Activated gamma-delta T cell (primary cell): ENCODE data around the gene BFSP1.

Experiments
- DNase-seq: peaks from one replicate; lab custom pipeline; 2025; lab: John Stamatoyannopoulos, UW

The BFSP1 gene

DNA sequence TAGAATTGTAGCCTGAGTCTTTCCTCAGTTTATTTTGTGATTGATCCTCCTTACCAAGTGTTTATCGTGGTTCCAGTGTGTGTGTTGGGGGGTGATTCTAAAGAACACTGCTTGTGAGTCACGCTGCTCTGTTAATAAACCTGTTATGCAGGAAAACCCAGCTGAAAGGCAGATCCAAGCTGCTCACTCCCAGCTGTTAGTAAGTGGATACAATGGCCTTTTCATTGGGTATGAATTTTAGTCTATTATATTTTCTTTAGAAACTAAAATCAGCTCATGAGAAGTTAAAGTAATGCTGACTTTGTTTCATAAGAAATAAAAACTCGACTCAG lies 26.5 kb upstream of the BFSP1 start:
- DNase-seq: no peak

DNA sequence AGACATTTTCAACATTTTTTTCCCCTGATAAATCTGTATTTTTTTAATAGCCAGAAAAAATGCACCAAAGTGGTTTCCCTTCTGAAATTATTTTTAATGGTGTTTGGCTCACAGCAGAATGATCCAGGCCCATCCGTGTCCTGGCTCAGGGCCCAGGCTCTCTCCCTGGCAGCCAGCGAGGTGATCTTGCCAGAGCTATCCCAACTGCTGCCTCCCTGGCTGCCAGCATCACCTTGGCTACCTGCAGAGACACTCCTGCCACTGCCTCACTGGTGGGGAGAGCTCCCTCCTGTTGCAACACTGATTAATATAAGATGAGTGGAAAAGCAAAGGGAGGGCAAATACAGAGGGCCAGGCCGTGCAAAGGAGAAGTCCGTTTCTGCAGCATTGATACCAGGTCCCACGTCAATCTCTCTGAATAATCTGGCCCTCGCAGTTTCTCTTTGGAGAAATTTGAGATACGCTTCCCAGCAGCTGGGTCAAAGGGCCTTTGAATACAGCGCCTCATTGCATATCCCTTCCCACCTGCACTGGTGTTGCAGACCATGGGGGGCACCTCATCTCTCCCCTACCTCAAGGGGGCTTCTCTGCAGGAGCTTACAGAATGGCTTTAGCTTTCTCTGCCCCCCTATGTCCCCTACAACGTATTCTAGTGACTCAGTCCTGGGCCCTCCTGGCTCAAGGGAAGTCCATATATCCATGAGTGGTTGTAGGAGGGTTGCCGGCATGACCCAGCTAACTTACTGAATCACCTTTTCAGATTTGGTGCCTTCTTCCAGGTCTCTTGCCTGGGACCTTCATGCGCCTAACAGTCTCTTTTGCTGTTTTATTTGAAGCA lies 25.9 kb upstream of the BFSP1 start:
- no peak for DNase-seq

DNA sequence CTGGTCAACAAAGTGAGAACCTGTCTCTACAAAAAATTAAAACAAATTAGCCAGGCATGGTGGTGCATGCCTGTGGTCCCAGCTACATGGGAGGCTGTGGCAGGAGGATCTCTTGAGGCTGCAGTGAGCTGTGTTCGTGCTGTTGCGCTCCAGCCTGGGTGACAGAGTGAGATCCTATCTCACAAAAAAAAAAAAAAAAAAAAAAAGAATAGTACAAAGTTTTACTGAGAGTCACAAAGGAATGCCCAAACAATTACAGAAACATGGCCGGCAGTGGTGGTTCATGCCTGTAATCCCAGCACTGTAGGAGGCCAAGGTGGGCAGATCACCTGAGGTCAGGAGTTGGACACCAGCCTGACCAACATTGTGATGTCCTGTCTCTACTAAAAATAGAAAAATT lies 23.9 kb upstream of the BFSP1 start:
- DNase-seq: no peak

DNA sequence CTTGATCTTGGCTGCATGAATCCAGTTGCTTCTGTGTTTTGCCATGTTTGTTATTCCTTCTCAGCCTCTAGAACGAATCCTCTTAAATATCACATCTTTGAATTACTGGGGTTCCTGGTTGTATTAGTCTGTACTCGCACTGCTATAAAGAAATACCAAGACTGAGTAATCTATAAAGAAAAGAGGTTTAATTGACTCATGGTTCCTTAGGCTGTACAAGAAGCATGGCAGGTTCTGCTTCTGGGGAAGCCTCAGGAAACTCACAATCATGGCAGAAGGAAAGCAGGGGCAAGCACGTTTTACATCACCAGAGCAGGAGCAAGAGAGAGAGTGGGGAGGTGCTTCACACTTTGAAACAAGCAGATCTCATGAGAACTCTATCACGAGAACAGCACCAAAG lies 18.0 kb upstream of the BFSP1 start:
- no peak for DNase-seq

DNA sequence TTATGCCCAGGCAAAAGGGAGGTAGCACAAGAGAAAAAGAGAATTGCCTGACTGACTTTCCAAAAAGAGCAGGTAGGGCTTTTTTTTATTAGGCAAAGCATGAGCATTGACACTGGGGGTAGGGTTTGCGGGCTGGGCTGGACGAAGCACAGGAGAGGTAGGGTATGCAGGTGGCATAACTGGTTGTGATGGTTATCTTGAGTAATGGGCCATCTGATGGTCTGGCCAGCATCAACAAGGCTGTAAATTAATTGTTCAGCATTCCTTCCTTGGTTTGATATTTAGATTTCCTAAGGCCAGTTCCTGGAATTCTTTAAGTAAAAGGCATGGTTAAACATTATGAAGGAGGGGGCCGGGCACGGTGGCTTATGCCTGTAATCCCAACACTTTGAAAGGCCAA lies 13.9 kb upstream of the BFSP1 start:
- no peak for DNase-seq

DNA sequence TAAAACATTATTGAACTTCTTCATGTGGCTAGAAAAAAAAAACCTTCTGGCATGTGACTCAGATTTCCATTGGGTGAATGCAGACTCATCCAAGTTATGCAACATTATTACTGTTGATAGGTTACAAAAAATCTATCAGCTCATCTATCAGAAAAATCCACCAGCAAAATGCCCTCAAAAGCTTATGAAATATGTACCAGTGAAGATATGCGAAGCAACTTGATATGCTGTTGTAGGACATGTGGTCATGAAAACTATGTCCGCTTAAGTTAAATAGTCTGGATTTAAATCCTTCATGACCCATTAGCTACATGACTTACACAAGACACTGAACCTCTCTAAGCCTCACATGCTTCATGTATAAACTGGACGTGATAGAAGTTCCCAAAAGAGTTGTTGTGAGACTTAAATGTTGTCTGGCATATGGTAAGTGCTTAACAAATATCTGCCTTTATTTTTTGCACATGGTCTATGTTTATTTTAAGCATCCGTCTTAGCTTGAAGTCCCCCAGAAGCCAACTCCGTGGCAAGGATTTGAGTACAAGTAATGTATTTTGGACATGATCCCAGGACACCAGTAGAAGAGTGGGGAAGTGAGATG lies 12.5 kb upstream of the BFSP1 start:
- DNase-seq: no peak

DNA sequence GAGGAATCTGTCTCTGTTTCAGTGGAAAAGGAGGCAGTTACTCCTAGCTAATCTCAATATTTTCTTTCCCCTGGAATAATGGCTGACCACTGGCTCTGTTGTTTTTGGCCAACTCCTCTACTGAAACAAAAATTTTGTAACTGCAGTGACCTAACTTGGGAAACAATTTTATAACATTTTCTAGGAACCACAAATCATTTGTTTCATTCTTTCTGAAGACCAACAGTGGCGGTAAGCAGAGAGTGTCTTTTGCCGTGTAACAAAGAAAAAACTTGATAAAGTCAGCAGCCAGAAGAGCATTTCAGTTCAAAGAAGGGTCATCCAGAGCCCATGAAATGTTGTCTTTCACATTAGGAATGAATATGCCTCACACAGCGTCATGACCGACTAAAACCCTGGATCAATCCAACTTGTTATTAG lies 11.8 kb upstream of the BFSP1 start:
- no peak for DNase-seq

DNA sequence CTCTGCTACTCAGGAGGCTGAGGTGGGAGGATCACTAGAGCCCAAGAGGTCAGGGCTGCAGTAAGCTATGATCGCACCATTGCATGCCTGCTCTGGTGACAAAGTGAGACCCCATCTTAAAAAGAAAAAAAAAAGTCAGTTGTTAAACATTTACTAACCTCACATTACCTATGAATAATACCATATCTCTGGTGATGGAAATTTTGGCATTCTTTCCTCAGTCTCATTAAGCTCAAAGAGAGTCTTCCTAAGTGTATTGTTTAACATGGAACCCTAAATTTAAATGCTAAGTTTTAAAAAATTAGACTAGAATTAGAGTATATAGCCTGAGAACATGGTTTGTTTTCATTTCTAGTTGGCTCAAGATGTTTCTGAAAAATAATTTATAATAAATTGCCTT lies 11.3 kb upstream of the BFSP1 start:
- no peak for DNase-seq

DNA sequence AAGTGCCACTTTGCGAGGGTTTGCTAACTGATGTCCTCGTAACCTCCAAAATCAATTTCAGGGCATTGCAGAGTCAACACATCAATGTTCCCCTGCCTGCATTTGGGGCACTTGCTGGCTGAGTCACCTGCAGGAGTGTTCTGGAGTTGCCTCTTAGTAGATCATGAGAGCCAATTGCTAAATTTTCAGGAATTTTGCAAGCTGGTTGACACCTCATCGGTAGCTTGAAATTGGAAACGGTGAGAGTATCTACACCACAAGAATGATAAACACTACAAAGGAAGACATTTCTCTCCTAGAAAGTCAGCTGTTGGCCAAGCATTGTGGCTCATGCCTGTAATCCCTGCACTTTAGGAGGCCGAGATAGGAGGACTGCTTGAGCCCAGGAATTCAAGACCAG lies 10.8 kb upstream of the BFSP1 start:
- DNase-seq: no peak

DNA sequence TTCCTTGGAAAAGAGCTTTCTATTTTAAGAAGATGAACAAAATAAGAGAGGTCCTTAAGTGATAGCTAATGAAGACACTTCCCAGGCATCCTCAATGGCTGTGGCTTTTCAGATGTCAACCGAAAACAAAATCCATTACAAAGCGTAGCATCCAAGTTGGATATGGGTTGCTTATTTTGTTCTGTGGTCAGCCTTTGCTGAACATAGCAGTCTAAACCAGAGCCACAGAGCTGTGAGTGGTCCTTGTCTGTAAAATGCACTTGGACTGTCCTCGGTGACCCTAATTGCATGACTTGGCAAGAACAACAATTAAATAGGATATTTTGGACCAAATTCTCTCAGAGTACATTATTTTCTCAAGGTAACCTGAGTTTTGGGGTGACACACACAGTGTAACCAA lies 10.4 kb upstream of the BFSP1 start:
- DNase-seq: no peak

DNA sequence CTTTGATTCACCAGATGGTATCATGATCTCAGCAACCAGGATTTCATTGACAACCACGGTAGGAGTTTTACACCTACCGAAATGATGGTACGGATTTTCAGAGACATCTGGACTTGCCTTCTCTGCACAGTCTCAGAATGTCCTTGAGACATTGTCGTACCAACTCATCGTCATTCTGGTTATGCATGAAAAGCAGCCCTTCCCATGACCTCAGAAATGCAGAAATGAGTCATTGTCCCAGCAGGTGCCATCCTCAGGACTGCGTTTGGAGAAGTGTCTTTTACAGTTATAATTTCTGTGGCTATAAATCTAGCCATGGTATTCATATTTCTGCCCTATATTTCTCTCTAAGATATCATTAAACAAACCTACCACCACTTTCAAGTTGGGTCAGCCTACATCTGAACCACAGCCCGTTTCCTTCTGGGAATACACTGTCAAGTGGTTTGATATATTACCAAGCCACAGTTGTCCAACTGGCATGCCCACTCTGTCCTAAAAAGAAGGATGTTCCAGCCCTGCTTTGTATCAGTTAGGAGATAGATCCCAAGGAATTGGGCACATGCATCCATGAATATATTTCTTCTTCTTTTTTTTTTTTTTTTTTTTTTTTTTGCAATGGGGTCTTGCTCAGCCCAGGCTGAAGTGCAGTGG lies 7.5 kb upstream of the BFSP1 start:
- DNase-seq: no peak

DNA sequence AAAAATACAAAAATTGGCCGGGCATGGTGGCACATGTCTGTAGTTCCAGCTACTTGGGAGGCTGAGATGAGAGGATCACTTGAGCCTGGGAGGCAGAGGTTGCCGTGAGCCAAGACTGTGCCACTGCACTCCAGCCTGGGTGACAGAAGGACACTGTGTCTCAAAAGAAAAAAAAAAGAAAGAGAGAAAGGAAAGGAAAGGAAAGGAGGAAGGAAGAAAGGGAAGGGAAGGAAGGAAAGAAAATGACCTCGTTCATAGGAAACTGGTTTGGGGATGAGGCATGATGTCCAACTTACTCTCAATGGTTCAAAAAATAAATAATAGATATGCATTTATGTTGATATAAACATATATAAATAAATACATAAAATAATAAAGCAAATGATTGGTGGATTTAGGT lies 6.8 kb upstream of the BFSP1 start:
- DNase-seq: no peak

DNA sequence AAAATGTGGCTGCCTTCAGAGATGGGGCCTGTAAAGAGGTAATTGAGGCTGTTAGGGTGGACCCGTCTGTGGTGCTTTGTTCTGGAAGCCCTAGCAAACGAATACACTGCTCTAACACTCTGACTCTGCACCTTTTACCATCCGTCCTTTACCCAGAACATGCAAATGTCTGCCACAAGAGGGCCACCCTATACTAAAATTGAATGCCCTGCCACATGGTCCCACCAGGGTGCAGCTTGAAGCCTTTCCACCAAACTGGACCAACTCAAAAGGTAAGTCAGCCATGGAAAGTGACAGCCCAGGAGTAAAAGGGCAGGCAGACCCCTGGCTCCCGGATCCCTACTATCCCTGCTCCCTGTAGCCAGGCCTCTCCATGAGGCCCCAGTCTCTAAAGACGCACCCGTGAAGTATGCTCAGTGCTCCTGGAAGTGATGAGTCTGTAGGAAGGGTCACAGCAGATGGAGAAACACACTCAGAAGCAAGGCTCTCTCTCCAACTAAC lies 5.8 kb upstream of the BFSP1 start:
- DNase-seq: no peak

DNA sequence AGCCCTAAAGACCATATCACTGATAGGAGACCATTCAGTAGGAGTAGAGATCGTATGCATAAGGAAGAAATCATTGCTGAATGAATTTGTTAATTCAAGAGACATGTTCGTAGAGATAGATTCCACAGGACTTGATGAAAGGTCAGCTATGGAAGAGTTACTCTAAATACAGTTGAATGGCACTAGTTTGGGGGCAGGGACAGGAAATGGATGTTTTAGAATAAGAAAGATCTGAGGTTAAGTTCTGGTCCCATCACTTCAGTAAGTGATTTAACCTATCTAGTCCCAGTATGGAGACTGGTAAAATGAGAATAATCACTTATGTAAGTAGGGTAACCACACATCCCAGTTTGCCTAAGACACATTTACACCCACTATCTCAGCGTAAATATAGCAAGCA lies 2.9 kb upstream of the BFSP1 start:
- no peak for DNase-seq

DNA sequence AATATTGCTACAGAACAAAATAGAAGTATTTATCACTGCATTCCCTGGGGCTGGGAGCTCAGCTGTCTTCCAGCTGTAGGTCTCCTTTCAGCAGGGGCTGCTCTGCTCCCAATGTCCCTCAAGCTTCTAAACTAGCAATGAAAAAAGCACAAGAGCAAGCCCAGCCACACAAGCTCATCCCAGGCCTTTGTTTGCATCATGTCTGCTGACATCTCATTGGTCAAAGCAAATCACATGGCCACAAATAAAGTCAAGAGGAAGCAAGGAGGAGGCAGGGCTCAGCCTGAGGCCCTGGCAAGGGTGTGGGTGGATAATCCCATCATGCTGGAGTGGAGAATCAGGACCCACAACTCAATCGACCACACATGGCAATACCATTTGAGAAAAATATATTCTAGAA lies 2.2 kb upstream of the BFSP1 start:
- no peak for DNase-seq

DNA sequence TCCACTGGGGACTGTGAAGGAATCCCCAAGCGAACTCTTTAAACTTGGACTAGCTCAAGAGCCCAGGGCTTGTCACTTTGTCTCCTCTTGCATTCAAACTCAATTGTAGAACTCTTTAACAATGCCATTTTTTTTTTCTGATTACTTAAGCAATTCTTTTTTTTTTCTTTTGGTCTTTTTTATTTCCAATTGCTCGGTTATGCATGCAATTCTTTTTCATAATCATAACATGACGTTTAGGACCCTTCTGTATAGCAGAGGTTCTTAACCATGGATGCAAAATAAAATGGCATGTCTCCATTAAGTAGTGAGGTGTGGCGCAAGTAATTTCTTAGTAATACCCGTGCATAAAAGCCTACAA lies 466 bp upstream of the BFSP1 start:
- no peak for DNase-seq

DNA sequence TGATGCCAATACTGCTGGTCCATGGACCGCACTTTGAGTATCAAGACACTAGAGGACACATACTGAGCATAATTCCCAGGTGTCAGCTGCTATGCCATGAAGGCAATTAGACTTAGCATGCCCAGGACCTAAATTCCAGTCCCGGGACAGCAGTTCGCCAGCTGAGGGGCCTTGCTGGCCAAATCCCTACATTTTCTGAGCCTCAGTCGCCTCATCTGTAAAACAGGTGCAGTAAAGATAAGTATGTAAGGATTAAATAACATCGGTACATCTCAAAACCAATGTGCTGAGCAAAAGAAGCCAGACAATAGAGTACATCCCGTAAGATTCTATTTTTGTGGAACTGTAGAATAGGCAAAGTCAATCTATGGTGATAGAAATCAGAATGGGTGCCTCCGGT lies 1.0 kb downstream of the BFSP1 start:
- DNase-seq: no peak

DNA sequence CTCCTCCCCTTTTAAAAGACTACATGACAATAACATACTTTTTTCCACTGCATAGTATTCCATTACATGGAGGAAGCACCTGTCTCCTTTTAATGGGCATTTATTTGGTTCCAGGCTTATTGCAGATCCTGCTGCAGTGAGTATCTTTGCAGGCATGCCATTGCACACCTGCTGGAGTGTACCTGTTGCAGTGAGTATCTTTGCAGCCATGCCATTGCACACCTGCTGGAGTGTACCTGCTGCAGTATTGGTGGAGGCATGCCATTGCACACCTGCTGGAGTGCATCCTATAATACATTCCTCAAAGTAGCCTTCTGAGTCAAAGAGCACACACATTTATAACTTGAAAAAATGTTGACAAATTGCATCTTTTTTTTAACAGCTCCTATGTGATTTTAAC lies 1.6 kb downstream of the BFSP1 start:
- DNase-seq: no peak

DNA sequence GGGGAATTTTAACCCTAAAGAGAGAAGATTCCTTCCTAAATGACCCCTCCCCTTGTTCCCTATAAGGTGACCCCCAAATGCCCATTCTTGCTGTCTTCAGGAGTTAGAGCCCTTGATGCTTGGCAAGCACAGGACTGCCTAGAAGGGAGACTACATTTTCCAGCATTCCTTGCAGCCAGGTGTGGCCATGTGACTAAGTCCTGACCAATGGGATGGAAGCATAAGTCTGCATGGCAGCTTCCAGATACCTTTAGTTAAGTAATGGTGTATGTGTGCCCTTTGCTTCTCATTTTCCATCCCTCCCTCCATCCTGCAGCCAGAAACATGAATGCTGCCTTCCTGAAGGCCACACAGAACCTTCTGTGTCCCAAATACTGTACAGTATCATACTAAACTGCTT lies 5.5 kb downstream of the BFSP1 start:
- no peak for DNase-seq

DNA sequence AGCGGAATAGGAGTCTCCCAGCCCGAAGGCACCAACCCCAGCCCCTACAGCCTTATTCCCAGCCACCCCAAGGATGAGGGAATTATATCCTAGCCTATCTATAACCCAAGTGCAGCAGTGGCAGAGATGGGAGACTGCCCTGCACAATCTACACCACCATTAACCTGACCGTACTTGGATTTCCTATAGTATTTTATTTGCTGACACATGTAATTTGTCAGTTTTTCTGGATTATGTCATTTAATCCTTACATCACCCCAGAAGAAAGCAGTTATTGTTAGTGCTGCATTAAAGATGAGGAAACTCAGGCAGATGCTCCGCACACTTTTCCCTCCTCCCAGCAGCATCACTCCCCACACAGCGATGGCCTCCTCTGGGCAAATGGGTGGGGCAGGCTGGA lies 6.0 kb downstream of the BFSP1 start:
- no peak for DNase-seq

DNA sequence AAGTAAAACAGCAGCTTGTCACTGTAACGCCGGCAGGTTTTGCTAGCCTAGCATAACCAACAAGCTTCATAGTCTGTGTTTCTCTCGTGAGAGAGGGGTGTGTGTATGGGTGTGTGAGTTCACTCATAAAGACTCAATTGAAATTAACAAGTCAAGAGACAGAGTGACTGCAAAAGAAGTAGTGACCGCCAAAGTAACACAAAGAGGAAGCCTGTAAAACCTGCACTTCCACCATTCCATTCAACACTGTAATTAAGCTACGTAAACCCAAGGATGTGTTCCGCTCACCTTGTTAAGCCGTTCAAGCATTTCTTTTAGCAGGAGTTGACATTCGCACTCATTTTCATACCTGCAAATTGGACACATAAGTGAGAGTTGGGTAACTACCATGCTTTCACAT lies 6.6 kb downstream of the BFSP1 start:
- DNase-seq: no peak

DNA sequence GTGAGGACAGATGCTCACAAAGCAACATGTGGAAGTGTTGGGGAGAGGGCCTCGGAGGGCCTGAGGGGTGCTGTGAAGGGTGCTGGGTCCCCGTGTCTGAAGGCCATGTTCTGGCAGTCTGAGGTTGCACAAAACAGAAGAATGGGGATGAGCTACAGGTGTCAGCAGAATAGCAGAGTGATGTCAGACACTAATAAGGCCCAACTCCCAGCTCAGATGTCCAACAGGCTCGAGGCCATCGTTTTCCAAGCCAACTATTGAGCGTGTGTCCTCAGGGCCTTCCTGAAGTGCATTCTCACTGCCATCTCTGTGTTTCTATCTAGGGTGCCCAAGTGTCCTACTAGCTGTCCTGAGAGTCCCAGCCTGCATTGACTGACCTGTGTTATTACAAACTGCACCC lies 7.9 kb downstream of the BFSP1 start:
- no peak for DNase-seq

DNA sequence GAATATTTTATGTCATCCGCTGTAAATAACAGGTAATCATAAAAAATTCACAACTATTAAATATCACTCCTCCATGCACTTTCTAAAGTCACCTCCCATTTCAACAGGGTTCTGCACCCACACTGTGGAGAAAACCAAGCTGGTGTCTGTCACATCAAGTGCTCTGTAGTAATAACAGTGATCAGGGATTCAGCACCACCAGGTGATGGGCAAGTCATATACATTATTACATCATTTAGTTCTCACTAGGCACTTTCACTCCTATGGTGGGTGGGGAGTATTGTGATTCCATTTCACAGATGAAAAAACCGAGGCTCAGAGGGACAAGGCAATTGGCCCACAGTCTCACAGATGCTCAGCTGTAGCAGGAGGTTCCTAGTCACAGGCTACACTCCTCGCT lies 8.7 kb downstream of the BFSP1 start:
- DNase-seq: no peak

DNA sequence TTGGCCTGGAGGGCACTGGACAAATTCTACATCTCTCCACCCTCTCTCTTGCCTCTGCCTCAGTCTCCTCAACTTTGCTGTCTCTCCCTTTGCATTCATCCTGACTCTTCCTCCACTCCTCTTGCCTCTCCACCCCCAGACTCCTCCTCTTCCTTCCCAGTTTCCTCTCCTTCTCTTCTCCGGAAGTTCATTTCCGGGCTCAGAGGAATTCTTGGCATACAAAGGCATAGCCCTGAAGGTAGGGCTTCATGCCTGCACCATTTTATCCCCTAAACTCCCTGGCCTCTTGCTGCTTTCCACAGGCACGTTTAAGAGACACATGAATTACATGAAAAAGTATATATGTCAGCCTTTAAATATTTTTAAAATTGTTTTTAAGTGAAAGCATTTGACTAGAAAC lies 10.6 kb downstream of the BFSP1 start:
- no peak for DNase-seq
